GM18867 (cell line): Measurements from ENCODE around the gene RALGPS1.

Experiments
- ATAC-seq: cut with Tn5 transposase; IDR thresholded peaks from one replicate; pipeline ENCODE4 v1.9.1; 2021; ENCODE audit warnings: mild to moderate bottlenecking, moderate library complexity; ENCODE audit not compliant: unreplicated experiment

The RALGPS1 gene

DNA sequence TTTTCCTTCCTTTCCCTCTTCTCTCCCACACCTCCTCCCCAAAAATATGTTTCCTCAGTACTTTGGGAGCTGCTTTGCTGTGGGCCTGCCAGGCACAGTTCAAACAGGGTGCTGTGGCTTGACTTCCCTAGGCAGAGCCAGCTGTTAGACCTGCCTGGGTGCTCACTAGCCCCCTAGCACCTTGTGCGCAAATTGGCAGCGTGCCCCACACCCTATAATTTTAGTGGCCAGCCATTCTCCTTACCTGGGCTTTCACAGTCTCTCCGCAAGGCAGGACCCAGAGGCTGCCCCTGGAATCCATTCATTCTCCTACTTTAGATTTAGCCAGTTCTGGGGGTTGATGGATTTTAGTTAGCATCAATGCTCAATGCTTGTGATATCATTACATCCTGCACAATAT is 135.6 kb downstream of the RALGPS1 start:
- ATAC-seq, result no peak

DNA sequence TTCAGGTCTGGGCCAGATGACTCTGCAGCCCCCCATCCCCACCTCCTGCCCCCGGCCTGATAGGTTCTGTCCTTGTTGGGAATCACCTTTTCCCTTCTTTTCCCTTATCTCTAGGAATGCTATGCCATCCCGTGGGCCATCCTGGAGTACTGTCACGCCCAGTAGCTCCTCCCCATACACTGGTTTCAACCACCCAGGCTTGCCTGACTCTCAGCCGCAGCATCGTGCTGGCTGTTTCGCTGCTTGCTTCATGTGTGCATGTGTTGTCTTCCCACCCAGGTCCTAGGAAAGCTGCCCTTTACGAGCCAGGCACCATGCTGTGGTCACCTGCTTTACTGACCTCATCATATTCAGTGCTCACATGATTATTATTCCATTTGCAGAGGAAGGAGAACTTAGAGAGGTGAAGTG is 136.0 kb downstream of the RALGPS1 start:
- ATAC-seq, result no peak

DNA sequence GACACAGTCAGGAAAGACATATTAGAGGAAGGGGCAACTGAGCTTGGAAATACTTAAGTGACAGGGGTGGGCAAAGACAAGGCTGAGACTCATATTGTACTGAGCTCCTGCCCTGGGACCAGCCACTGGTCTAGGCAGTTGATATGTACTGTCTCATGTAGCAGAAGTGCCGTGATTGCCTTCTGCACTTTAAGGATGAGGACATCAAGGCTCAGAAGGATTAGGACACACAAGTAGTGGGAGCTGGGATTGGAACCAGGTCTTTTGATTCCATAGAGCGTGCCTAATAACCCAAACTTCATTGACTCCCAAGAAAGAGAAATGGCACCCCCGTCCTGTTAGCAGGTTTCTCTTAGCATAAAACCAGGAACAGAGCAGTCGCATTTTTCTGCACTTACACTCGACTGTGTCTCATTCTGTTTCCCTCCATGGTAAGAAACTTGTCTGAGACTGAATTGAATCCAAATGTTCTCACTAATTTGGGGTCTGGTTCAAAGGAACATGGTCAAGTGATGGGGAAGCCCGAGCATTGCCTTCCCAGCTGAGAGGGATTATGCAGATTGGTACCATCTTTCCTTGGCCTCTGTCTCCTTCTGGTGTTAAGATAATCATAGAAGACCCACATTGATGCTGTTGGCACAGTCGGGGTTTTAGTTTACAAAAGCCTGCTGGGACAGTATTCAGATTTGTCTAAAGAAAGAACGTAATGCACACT is 137.5 kb downstream of the RALGPS1 start:
- ATAC-seq, result no peak

DNA sequence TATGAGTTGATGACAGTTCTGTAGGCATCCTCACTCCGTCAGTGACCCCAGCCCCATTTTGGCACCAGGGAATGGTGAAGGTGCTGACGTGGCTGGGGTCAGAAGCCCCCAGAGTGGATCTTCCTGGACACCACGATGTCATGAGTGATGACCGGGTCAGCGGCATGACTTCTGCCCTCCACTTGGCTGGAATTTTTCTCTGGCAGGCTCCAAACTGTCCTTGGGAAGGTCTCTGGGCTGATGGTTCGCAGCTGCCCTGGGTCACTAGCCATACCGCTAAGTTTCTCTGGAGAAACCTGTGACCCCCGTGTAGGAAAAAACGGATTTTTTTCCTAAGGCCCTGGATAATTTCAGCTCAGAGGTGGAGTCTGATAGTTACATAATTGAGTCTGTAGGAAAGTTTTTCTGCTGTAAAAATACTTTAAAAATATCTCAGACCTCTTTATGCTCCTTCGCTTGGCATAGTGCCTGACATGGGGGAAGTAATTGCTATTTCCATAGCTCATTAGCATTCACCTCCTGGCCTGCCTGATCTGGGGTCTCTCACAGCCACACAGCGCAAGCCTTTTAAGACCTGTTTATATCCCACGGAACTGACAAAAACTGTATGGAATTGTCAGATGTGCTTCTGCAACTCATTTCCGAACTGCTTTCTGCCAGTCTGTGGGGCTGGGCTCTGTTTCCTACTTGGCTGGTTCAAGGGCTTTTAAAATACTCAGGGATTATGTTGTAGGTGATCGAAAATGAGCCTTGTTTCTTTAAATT is 138.7 kb downstream of the RALGPS1 start:
- ATAC-seq, result no peak

DNA sequence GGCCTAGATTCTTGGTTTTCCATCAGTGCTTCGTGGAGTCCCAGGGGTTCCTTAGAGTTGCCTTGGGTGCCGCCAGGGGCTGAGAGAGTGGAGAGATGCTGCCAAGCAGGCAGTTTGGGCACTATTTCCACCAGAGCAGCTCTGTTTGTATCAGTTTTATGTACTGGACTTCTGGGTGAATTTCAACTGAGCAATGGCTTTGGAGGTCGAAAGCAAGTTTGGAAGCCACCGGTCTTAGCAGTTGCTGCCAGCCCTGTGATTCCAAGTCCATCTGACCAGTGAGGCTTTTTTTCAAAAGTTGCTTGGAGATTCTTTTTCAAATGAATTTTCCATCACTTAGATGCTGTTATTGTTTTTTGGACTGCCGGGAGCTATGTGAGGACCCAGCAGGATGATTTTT is 139.4 kb downstream of the RALGPS1 start:
- no peak for ATAC-seq

DNA sequence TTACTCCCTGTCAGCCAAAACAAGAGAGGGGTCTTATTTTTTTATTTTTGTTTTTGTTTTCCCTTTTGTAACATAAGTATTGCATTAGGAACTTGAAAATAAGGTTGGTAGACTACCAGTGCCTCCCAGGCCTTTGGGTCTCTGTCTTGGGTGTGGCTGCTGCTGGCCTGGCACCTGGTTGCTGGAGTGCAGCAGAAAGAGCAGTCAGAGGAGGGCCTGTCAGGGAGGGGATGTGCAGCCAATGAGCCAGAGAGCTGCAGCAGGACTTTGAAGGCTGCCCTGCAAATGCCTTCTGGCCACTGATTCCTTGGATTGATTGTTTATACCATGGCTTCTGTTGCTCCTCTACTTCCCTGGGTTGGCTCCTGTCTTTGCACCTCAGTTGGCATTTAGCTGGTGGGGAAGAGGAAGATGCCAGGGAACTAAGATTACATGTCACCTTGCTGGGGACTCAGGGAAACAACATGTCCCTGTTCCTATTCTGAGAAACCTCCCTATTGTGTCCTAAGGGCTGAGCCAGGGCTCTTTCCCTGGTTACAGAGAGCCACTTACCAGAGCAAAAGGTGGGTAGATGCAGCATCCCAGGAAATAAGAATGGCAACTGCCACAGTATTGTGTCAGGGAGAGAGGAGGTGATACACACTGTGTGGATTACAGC is 141.3 kb downstream of the RALGPS1 start:
- no peak for ATAC-seq

DNA sequence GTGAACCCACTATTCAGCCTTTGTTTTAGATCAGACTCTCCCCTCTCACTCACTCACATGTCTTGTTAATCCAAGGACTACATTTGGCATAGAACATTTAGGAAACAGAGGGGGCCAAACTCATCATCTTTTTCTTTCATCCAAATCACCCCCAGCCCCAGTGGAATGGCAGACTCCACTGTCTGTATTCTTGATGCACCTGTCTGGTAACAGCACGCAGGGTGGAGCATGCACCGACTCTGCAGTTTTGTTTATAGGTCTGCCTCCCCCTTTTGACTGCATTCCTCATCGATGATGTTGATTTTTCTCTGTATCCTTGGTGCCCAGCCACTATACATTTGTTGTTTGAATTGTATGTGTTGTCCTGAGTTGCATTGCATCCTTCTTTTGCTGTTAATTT is 141.9 kb downstream of the RALGPS1 start:
- no peak for ATAC-seq

DNA sequence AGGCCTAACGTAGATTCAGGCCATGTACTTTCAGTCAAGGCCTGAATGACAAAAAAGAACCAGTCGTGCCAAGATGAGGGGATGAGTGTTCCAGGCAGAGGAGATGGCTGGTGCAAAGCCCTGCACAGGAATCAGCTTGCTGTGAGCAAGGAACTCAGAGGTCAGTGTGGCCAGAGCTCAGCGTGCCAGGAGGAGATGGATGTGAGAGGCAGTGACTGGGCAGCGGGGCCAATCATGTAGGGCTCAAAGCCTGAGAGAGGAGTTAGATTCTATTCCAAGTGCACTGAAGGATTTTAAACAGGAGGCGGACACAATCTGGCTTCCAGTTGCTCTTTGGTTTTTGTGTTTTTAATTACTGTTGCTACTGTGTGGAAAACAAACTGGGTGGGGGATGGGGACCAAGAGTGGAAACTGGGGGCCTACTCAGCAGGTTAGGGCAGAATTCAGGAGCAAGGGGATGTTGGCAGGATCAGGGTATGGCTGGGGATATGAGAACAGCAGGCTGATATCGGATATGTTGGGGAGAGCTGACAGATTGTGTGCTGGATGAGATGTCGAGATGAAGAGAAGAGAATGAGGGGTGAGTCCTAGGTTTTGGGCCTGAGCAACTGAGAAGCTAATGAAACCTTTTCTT is 143.5 kb downstream of the RALGPS1 start:
- no peak for ATAC-seq

DNA sequence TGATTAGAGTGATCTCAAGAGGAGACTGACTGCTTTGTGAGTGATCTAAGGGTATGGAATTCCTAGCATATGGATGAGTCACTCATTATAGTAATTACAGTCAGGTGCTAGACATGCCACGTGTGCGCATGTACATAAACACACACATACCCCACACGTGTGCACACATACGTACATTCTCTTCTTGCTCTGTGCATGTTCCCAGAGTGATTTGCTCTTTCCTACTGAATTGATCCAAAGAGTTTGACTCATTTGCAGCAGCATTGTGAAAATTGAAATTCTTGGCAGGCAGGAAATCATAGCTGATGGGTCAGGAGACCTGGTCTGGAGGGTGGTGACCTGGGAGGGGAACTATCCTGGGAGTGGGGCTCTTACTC is 144.1 kb downstream of the RALGPS1 start:
- no peak for ATAC-seq

DNA sequence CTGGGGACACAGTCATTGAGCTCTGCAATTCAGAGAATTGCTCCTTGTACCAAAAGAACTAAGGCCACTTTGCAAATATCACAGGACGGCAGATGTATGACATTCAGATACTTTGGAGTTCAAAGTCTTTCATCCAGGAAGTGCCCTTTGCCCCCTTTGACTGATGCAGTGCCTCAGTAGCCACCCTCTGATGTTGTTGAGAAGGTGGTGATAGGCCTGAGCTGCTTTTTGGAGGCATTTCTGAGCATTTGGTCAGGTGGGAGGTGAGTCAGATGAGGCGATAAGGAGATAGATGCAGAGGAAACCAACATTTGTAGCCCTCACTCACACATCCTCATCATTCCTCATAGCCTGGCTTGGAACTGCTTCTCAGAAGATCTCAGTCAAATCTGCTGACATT is 144.4 kb downstream of the RALGPS1 start:
- no peak for ATAC-seq

DNA sequence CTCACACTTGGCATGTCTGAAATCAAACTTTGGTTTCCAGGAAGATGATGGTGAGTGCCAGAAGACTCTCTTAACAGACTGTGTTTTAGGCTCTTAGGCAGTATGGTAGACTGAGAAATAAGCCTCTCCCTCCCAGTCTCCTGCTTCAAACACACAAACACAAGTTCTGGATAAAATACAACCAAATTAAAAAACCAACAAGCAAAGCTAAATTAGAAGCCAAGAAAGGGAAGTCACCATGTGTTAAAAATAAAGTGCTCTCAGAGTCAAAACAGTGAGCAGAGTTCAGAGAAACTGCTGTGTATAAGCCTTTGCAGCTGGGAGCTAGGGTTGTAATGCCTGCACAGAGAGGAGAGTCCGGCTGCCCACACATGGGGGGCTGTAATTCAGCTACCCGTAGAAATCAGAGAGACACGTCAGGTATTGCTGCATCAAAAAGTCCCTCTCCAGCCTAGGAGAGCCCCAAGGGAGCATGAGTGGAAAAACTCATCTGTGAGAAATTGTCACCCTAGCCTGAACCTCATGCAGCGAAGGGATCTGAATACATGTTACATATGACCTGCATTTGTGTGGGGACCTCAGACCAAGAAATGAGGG is 145.3 kb downstream of the RALGPS1 start:
- ATAC-seq, result no peak

DNA sequence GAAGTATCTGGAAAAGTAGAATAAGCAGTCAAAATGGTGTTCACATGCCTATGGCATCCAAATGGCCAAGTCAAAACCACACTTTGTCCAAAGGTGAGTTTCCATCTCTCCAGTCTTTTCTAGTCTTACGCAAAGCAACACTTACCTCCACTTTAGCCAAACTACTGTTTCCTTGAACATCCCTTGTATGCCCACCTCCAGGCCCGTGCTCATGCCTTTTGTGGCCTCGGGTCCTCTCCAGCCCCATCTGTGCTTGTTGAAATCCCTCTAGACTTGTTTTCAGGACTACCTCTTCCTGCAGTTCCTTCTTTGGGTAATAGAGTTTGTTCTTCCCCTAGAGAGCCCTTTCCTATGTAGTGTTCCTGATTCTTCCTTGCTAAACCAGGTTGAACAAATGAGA is 146.8 kb downstream of the RALGPS1 start:
- ATAC-seq, result no peak

DNA sequence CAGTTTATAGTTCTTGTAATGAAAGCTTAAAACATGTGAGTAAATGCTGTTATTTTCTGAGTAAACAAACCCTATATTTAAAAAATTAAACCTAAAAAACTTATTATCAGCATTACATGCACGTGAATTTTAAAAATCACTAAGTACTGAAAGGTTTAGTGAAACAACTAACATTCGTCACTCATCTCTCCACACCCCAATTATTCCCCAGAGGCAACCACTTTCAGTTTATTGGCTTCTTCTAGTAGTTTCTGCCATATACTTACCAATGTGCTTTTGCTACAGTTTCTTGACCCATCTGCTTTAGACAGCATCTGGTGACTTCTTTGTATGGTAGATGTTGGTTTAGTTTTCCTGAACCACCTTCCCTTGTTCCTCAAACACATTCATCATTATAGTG is 149.8 kb downstream of the RALGPS1 start:
- no peak for ATAC-seq

DNA sequence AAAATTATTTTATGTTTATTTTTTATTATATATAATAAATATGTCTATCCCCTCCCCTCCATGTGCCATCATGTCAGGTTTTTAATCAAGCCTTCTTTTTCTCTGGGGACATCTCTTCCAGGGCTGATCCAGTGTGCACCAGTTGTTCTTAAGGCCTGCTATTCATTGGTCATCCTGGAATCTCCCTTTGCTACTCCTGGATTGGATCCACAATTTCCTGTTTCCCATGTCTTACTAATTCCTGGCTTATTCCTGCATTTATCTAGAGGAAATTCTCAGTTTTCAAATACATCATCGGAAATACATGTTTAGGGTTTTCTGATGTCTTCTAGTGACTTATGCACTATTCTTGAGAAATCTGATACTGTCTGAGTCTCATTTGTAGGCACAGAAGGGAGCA is 151.0 kb downstream of the RALGPS1 start:
- ATAC-seq, result no peak

DNA sequence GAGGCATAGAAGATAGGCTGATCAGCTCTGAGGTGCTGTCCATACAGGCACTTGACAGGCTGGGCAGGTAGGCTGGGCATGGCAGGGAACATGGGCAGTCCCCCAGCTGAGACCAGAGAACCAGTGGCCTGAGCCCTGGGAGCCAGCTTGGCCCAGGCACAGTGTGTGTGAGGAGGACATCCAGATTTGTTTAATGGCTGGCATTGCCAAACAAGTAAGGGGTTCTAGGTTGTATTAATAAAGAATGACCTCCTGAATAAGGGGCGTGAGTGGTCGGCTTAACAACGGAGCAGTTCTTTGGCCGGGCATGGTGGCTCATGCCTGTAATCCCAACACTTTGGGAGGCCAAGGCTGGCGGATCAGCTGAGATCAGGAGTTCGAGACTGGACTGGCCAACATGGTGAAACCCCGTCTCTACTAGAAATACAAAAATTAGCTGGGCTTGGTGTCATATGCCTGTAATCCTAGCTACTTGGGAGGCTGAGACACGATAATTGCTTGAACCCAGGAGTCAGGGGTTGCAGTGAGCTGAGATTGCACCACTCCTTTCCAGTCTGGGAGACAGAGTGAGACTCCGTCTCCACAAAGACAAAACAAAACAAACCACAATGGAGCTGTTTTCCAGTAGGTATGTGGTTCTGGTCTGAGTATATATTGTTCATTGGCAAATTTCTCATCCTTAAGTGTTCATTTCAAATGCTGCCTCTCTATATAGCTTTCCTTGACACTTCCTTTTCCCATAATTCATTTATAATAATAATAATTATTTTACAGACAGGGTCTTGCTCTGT is 151.7 kb downstream of the RALGPS1 start:
- no peak for ATAC-seq

DNA sequence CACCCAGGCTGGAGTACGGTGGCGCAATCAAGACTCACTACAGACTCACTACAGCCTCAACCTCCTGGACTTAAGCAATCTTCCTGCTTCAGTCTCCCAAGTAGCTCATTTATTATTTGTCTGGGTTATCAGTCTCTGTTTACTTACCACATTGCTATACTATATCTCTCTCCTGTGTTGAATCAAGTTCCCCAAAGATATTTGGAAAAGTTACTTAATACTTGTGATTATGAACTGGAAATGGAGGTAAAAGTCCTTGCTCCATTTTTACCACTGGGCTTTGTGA is 152.2 kb downstream of the RALGPS1 start:
- no peak for ATAC-seq

DNA sequence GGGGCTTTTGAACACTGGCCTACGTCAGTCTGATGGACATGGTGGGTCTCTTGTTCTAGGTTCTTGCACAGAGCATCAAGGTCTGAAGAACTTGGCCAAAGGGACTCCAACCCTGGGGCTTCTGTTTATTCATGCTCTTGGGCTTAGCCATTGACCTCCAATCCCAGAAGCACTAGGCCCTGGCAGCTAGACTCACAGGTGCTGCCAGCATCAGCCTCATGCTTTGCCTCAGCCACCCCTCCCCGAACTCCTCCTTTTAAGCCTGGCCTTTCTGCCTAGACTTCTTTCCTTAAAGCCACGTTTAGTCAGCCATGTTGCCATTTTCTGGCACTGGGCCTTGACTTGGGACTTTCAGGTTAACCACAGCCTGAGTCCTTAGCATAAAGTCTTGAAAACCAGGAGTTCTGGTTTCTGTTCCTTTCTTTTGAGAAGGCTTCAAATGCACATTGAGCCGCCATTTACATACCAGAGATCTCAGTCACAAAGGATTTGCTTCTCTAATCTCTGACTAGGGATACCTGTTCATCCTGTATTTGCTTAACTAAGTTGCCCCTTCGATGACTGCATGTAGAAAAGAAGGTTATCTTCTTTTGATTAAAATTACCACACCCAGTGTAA is 153.1 kb downstream of the RALGPS1 start:
- ATAC-seq, result no peak

DNA sequence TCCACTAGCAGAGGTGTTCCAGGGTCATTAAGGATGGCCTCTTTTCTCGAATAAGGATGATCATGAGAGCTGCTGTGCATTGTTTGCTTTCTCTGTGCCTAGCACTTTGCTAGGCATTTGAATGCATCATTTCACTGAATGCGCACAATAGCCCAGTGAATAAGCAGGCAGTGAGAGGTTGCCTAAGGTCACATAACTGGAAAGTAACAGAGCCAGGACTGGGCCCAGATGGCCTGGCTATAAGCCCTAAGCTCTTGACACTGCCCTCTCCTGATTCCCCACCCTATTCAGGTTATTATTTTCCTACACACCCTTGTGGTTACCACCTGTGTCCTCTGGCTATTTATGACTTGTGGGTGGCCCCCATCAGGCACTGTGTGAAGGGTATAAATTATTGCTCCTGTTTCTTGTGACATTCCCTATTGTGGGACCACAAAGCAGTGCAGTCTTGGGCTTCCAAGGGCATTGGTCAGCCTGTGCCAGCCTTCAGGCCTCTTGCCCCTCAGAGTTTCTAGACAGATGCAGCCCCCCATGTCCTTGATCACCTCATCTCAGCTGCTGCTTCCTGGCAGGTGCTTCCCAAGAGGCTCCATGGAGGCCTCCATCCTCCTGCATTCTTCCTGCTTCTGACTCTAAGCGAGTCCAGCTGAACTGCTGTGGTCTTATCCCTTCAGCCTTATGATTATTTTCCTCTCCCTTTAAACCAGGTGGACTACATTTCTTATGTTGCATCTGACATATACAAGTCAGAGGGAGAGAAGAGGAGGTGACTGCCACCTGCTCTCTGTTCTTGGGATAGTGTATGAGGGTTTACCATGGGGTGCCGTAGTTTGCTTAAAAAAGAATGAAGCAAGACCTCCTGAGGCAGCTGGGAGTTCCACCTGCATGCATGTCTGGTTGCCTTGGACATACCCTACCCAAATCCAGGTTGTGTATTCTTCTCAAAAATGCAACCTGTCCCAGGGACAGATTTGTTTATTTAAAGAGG is 160.3 kb downstream of the RALGPS1 start:
- ATAC-seq, result no peak
